Thymus (tissue), 11 donors: ENCODE measurements around the gene ASGR2. TPM values are rescaled to one million over a fixed set of nuclear protein-coding genes. Genes with fewer than 3 reads are reported as not detected.
"Not testable (repeated sequence)": the region's sequence is repeated elsewhere in the genome, so short reads cannot be mapped to it uniquely, and the experiment has no call there.

Source experiments
- DNase-seq, 9 donors: peaks; one replicate each; pipeline ENCODE4 v3.0.0-alpha.2; 2013; ENCODE audit warnings: low spot score in 9 of 9, low read depth in 6 of 9, missing footprints in 1 of 9
- H3K27ac ChIP-seq, 2 donors: one replicate each; pipeline ENCODE4 v1.5.1; 2013; ENCODE audit warnings: control low read depth in 1 of 2, low read depth in 1 of 2, low read length in 1 of 2, mild to moderate bottlenecking in 1 of 2, moderate library complexity in 1 of 2
- H3K27me3 ChIP-seq, 2 donors: one replicate each; pipeline ENCODE4 v1.5.1; 2013; ENCODE audit warnings: low read length in 1 of 2; ENCODE audit not compliant: control insufficient read depth in 2 of 2, insufficient read depth in 1 of 2
- H3K36me3 ChIP-seq, 2 donors: one replicate each; pipeline ENCODE4 v1.5.1; 2013; ENCODE audit warnings: low read length in 1 of 2, mild to moderate bottlenecking in 1 of 2, moderate library complexity in 1 of 2; ENCODE audit not compliant: control insufficient read depth in 2 of 2, insufficient read depth in 2 of 2
- H3K4me1 ChIP-seq, 2 donors: one replicate each; pipeline ENCODE4 v1.5.1; 2013; ENCODE audit warnings: low read length in 2 of 2; ENCODE audit not compliant: control insufficient read depth in 2 of 2, insufficient read depth in 2 of 2
- H3K4me3 ChIP-seq, 2 donors: one replicate each; pipeline ENCODE4 v1.5.1; 2013; ENCODE audit warnings: low read length in 2 of 2, control low read depth in 1 of 2, mild to moderate bottlenecking in 1 of 2
- H3K9me3 ChIP-seq, 2 donors: one replicate each; pipeline ENCODE4 v1.5.1; 2013; ENCODE audit warnings: low read length in 1 of 2, mild to moderate bottlenecking in 1 of 2; ENCODE audit not compliant: control insufficient read depth in 2 of 2, insufficient read depth in 1 of 2
- WGBS: extraction: QIAGEN DNeasy Blood & Tissue Kit; methylation state at CpG from one replicate; pipeline ENCODE4 v1.1.7; 2013; 5-methylcytosine and 5-hydroxymethylcytosine counted together
- polyA plus RNA-seq: library from polyadenylated mRNA; stranded (reverse); fragments of 200-250 nt; gene quantifications from one replicate; pipeline ENCODE4 v1.2.3, GENCODE V29; 2013
- total RNA-seq: library from RNA; stranded (reverse); fragments of 120-200 nt; gene quantifications from one replicate; pipeline ENCODE4 v1.2.4, GENCODE V29; 2013
- donor health status: healthy.

Gene ASGR2
- total and polyA plus RNA-seq, 2 donors: 0.85 to 4.7 TPM

DNA sequence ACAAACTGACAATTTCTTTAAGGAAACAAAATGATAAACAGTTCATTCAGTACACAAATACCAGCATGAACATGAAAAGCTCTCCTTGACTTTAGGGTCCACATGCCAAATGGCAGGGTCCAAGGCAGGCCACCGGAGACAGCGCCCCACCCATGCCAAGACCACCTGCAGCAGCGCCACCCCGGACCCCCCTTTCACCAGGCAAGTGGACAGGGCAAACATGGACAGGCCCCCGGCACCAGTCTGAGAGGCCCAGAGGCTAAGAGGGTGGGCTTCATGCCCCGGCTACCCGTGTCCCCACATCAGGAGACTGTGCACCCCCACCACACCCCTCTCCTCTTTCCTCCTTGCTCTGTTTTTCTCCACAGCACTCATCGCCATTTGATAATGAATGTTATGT lies 14.7 kb upstream of the ASGR2 start:
- H3K36me3 ChIP-seq: no peaks in the 10 kb centered on the region
- peaks cover 0 to 21% of the 10 kb centered on the region in 2 donors for H3K4me1 ChIP-seq
- no peak for DNase-seq
- no peaks in the 10 kb centered on the region for H3K9me3 ChIP-seq
- peaks cover 0 to 48% of the 10 kb centered on the region in 2 donors for H3K27me3 ChIP-seq
- H3K27ac ChIP-seq: no peak overlapping the region
- 94% methylated on average over 8 of the region's 8 CpGs for WGBS
- H3K4me3 ChIP-seq: no peak overlapping the region

DNA sequence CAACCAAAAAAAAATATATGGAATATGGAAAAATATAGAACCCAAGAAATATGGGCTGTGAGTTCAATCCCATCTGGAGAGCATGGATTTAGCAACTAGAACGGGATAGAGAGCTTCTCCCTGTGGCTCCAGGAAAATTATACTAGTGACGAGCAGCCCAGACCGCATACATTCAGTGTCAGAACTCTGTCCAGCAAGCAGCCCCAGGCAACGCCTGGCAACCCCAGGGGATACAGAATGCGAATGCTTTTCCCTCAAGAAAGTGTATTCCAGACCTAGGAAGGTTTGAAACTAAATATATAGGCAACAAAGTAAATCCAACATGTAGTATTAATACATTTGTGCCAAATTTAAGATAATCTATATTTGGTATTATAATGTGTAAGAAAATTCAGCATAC lies 13.5 kb upstream of the ASGR2 start:
- 97% methylated on average over 5 of the region's 5 CpGs for WGBS
- Histone ChIP-seq H3K9me3 (no peaks in the 10 kb centered on the region), H3K27me3 (peaks cover 0 to 37% of the 10 kb centered on the region in 2 donors), H3K36me3 (no peaks in the 10 kb centered on the region), H3K4me3 (no peak overlapping the region), H3K4me1 (peaks cover 0 to 16% of the 10 kb centered on the region in 2 donors), H3K27ac (no peak overlapping the region)
- no peak for DNase-seq

DNA sequence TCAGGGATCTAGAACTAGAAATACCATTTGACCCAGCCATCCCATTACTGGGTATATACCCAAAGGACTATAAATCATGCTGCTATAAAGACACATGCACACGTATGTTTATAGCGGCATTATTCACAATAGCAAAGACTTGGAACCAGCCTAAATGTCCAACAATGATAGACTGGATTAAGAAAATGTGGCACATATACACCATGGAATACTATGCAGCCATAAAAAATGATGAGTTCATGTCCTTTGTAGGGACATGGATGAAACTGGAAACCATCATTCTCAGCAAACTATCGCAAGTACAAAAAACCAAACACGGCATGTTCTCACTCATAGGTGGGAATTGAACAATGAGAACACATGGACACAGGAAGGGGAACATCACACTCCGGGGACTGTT lies 12.9 kb upstream of the ASGR2 start:
- not testable (repeated sequence) for H3K36me3 ChIP-seq, H3K4me3 ChIP-seq, H3K4me1 ChIP-seq, H3K27ac ChIP-seq, H3K9me3 ChIP-seq, DNase-seq
- peaks cover 0 to 34% of the 10 kb centered on the region in 2 donors for H3K27me3 ChIP-seq
- WGBS: 91% methylated on average over 5 of the region's 5 CpGs

DNA sequence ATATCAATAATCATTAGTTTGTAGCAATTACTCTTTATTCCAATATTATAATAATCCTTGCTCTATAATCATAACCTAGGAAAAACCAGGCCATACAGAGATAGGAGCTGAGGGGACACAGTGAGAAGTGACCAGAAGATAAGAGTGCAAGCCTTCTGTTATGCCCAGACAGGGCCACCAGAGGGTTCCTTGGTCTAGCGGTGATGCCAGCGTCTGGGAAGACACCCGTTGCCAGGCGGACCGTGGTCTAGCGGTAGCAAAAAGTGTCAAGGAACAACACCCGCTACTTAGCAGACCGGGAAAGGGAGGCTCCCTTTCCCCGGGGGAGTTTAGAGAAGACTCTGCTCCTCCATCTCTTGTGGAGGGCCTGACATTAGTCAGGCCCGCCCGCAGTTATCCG lies 11.8 kb upstream of the ASGR2 start:
- not testable (repeated sequence) for H3K4me1 ChIP-seq, DNase-seq, H3K27ac ChIP-seq, H3K36me3 ChIP-seq, H3K4me3 ChIP-seq, H3K9me3 ChIP-seq
- 92% methylated on average over 12 of the region's 12 CpGs for WGBS
- peaks cover 0 to 26% of the 10 kb centered on the region in 2 donors for H3K27me3 ChIP-seq

DNA sequence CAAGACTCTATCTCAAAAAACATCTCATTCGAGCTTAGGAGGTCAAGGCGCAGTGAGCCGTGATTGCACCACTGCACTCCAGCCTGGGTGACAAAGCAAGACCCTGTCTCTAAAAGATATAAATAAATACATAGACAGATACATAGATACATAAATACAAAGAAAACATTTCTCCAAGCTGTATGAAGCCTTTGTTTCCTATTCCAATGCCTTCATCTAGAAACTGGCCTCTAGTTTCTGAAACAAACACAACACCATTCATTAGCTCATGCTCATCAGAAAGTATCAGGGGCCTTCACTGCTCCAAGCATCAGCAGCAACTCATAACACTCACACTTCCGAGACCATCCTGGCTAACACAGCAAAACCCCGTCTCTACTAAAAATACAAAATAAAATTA lies 10.3 kb upstream of the ASGR2 start:
- H3K9me3 ChIP-seq: no peaks in the 10 kb centered on the region
- no peak overlapping the region for H3K4me3 ChIP-seq
- no peak overlapping the region for H3K27ac ChIP-seq
- peaks cover 0 to 20% of the 10 kb centered on the region in 2 donors for H3K27me3 ChIP-seq
- no peaks in the 10 kb centered on the region for H3K36me3 ChIP-seq
- H3K4me1 ChIP-seq: no peaks in the 10 kb centered on the region
- DNase-seq: no peak
- 98% methylated on average over 5 of the region's 5 CpGs for WGBS

DNA sequence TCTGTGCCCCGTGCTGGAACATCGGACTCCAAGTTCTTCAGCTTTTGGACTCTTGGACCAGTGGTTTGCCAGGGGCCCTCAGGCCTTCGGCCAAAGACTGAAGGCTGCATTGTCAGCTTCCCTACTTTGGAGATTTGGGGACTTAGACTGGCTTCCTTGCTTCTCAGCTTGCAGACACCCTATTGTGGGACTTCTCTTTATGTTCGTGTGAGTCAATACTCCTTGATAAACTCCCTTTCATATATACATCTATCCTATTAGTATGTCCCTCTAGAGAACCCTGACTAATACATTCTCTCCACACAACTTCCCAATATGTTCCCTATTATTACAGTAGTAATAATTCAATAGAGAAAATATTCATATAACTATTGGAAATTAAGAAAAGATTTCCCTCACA lies 9.2 kb upstream of the ASGR2 start:
- 97% methylated on average over 4 of the region's 4 CpGs for WGBS
- no peaks in the 10 kb centered on the region for H3K4me1 ChIP-seq
- H3K27ac ChIP-seq: no peak overlapping the region
- no peaks in the 10 kb centered on the region for H3K9me3 ChIP-seq
- H3K27me3 ChIP-seq: peaks cover 0 to 15% of the 10 kb centered on the region in 2 donors
- H3K4me3 ChIP-seq: no peak overlapping the region
- DNase-seq: no peak
- no peaks in the 10 kb centered on the region for H3K36me3 ChIP-seq

DNA sequence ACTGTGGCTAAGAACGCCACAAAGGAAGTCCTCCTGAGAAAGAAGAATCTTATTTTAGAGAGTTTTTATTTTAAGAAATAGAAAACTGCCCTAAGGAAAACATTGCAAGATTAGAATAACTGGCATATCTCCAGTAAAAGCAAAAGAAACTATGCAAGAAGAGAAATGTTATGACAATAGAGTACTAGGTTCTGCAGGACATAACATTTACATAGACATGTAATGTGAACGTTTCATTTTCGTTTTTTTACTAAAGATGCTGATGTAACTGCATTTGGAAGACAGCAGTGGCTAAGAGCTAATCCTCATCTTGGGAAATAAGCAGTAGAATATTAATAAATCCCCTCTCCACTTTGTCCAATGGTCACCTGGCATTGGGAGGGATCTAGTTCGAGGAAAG lies 7.8 kb upstream of the ASGR2 start:
- H3K4me3 ChIP-seq: no peak overlapping the region
- H3K36me3 ChIP-seq: no peaks in the 10 kb centered on the region
- H3K27ac ChIP-seq: no peak overlapping the region
- H3K9me3 ChIP-seq: no peaks in the 10 kb centered on the region
- DNase-seq: no peak
- peaks cover 0 to 15% of the 10 kb centered on the region in 2 donors for H3K27me3 ChIP-seq
- H3K4me1 ChIP-seq: no peaks in the 10 kb centered on the region
- WGBS: 57% methylated on average over 4 of the region's 4 CpGs

DNA sequence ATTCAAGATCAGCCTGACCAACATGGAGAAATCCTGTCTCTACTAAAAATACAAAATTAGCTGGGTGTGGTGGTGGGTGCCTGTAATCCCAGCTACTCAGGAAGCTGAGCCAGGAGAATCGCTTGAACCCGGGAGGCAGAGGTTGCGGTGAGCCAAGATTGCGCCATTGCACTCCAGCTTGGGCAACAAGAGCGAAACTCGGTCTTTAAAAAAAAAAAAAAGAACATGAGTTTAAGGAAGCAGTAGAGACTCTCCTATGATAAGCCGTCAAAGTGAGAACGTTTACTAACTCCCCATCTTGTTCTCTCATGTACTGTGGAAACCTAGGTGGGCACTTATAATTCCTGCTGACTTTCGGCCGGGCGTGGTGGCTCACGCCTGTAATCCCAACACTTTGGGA lies 6.0 kb upstream of the ASGR2 start:
- H3K4me1 ChIP-seq, H3K4me3 ChIP-seq, DNase-seq, H3K9me3 ChIP-seq, H3K36me3 ChIP-seq, H3K27ac ChIP-seq: not testable (repeated sequence)
- WGBS: 77% methylated on average over 12 of the region's 12 CpGs
- peaks cover 0 to 15% of the 10 kb centered on the region in 2 donors for H3K27me3 ChIP-seq

DNA sequence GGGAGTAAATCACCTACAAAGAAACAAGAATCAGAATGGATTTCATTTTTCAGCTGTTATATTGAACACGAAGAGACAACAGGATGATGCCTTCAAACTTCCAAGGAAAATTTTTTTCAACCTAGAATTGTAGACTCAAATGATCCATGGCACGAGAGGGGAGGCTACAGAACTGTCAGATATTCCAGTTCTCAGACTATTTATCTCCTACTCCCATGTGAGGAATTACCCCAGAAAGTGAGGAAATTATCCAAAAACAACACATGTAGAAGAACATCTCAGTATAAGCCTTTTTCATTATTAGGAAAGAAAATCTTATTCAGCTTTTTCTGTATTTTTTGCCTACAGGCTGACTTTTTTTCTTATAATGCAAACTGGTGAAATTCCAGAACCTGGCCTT lies 5.5 kb upstream of the ASGR2 start:
- DNase-seq: no peak
- Histone ChIP-seq H3K4me1 (no peaks in the 10 kb centered on the region), H3K27ac (no peak overlapping the region), H3K36me3 (no peaks in the 10 kb centered on the region), H3K27me3 (peaks cover 0 to 15% of the 10 kb centered on the region in 2 donors), H3K9me3 (no peaks in the 10 kb centered on the region), H3K4me3 (no peak overlapping the region)
- 88% methylated on average over 2 of the region's 2 CpGs for WGBS

DNA sequence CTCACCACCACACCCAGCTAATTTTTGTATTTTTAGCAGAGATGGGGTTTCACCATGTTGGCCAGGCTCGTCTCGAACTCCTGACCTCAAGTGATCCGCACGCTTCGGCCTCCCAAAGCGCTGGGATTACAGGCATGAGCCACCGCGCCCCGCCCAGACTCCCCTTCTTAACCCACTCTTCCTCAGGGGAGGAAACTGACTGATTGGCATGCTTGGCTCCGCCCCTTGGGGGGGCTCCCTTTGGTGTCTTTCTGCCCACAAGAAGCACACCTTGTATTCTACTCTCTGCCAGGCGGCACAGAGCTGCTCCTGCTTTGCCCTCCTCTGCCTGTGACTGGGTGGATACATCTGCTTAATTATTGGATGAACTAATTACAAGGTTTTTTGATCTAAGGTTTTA lies 4.7 kb upstream of the ASGR2 start:
- no peaks in the 10 kb centered on the region for H3K9me3 ChIP-seq
- H3K4me1 ChIP-seq: no peaks in the 10 kb centered on the region
- 93% methylated on average over 11 of the region's 11 CpGs for WGBS
- no peak overlapping the region for H3K4me3 ChIP-seq
- H3K36me3 ChIP-seq: no peaks in the 10 kb centered on the region
- no peak overlapping the region for H3K27ac ChIP-seq
- DNase-seq: no peak
- peaks cover 0 to 17% of the 10 kb centered on the region in 2 donors for H3K27me3 ChIP-seq
